Nucleus accumbens (tissue), 56 donors: Measurements from ENCODE around the gene YDJC.
"Not testable (repeated sequence)": the region's sequence is repeated elsewhere in the genome, so short reads cannot be mapped to it uniquely, and the experiment has no call there.

ENCODE experiments used
- DNase-seq, 56 donors: peaks; one replicate each; lab custom pipeline; 2025; lab: John Stamatoyannopoulos, UW

YDJC gene

DNA sequence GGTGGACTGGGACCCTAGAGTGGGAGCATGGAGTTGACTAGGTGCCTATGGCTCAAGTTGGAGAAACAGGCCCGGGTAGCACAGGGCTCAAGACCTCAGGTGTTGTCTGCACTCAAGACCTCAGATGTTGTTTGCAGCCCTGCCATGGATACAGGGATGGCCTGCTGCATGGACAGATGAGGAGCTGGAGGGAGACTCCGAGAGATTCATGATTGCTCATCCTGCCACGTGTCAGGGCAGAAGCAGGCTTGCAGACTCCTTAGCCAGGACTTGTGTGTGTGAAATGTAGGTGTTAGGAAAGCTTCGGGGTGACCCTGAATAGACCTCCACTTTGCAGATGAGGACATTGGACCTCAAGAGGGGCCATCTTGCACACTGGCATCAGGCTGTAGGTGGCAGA lies 3.7 kb upstream of the YDJC start:
- no peak for DNase-seq

DNA sequence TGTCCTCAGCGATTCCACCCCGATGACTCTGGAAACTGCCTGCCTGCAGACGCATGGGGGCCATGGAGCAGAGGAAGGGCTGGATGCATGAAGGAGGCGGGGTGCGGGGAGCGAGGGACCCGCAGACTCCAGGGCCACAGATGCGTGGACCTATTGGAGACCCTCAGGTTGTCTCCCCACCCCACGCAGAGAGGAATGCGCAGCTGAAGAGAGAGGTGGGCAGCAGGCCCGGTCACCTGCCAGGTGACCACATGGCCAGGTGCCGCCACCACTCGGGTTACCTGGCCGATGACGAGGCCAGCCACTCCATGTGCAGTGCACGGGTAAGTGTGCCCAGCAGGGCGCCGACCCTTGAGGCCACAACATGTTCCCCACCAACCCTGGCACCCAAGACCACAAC lies 3.1 kb upstream of the YDJC start:
- no peak for DNase-seq

DNA sequence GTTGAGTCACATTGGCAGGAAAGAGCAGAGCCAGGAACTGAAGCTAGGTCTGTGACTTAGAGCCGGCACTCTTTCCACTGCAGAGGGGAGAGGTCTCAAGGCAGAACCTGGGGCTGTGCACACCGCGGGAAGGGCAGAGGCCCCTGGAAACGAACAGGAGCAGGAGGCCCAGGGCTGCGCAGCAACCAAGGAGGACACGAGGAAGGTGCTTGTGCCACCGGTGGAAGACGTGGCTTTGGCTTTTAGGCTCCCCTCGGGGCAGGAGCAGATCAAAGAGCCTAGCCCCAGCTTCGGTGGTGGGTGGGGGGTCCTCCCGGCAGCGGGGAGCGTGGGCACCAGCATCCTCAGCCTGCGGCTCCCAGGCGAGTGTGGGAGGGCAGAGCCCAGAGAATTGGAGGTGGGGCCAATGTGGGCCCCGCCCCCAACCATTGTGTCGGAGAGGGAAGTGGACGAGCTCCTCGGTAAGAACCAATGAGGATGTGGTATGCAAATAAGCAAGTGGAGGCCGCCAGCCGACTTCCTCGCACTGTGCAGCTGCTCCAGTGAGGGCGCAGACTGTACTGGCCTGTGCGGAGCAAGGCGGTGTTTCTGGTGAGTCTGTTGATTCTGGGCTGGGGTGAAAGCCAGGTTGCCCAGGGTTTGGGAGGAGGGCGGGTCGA lies 2.5 kb upstream of the YDJC start, which contains the start of gene CCDC116:
TSS of gene CCDC116 (plus strand) at position 524 of the 659 bp plus-strand sequence. CDS start 422 bp downstream, outside the sequence.
- DNase-seq = peak in 2 of 56 donors; percentile 6 to 14

DNA sequence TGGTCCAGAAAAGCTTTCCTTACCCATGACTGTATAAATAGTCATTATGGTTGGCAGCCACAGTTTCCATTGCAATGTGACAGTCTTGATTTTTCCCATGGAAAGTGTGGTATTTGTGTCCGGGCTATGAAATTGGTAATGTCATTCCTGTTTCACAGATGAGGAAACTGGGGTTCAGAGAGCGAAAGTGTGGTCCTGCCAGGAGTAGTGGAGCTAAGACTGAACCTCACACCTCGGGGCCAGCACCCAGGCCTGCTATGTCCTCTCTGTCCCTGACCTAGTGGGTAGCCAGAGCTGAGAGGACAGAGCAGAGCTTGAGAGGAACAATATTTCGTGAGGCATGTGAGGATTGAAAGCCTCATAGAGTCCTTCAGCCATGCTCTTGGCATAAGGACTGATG lies 1.2 kb upstream of the YDJC start:
- DNase-seq = no peak

DNA sequence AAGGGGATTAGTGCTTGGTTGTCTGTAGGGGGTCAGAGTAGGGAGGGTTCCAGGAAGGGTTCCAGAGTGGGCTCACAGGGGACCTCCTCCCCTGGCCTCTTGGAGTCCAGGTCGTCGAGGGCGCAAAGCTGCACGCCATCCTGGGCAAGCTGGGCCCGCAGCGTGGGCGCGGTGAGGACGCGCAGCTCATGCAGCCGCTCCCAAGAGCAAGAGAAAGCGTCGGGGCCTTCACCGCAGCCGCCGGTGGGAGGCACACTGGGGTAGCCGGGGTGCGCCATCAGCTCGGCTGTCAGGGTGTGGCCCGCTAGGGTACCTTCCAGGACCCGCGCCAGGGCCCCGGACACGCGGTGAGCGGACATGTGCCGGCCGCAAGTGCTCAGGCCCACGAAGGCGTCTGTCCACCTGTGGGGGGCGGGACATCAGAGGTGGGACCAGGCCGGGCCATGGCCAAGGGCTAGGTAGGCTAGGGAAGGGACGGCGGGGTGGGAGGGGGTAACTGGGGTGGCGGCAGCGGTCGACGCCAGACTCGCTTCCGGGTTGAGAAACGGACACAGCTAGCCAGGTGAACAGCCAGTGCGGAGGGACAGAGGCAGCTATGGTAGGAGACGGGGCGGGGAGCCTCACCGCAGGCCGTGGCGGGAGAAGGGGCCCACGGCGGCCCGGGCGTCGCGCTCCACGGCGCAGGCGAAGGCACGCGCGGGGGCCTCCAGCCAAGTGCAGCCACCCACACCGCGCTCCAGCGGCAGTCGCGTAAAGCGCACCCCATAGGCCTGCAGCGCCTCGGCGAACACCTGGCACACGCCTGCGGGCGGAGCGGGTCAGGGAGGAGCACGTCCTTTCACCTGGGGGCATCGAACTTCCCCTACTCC lies 1.2 kb downstream of the YDJC start:
- peak in 2 of 56 donors; percentile 48 to 54 for DNase-seq

DNA sequence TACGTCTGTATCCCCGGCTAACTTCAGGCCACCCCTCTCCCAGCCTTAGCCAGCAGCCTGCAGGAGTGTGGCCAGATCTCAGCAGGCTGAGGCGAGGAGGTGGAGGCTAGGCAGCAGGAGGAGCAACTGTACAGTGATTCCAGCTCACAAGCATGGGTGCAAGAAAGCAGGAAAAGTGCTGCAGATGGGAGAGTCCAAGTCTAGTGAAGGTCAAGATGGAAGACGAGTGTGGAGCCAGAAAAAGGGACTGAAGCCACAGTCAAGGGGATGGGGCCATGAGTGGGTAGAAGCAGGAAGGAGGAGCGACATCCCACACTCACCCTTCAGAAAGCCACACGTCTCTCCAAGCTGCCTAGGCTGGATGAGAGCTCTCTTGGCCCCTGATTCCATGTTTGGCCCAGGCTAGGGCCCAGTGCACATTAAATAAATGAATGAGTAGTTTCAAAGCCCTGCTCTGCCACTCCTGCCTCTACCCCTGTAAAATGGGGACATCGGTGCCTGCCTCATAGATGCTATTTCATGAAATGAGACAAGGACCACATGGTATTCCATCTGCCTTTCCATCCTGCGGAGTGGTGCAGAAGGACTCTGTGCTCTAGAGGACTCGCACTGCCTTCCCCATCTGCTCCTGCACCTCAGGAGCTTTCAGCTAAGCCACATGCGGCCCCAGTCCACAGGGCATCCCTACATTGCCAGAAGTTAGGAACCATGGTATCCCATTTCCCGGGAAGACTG lies 2.9 kb downstream of the YDJC start:
- no peak for DNase-seq

DNA sequence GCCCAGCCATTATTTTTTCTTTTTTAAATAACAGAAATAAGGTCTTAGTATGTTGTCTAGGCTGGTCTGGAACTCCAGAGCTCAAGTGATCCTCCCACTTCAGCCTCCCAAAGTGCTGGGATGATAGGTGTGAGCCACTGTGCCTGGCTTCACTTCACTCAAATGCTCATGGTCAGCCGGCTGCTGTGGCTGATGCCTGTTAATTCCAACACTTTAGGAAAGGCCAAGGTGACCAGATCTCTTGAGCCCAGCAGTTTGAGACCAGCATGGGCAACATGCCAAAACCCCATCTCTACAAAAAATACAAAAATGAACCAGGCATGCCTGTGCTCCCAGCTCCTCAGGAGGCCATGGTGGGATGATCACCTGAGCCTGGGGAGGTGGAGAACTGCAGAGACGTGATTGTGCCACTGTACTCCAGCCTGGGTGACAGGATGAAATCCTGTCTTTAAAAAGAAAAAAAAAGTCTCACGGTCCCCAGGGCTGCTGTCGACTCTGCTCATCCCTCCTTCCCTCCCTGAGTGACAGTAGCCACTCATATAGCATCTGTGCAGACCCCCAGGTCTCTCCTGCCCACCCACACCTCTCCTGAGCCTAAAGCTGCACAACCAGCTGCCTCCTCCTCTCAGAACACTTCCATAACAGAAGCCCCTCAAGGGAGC lies 3.6 kb downstream of the YDJC start:
- DNase-seq = no peak

DNA sequence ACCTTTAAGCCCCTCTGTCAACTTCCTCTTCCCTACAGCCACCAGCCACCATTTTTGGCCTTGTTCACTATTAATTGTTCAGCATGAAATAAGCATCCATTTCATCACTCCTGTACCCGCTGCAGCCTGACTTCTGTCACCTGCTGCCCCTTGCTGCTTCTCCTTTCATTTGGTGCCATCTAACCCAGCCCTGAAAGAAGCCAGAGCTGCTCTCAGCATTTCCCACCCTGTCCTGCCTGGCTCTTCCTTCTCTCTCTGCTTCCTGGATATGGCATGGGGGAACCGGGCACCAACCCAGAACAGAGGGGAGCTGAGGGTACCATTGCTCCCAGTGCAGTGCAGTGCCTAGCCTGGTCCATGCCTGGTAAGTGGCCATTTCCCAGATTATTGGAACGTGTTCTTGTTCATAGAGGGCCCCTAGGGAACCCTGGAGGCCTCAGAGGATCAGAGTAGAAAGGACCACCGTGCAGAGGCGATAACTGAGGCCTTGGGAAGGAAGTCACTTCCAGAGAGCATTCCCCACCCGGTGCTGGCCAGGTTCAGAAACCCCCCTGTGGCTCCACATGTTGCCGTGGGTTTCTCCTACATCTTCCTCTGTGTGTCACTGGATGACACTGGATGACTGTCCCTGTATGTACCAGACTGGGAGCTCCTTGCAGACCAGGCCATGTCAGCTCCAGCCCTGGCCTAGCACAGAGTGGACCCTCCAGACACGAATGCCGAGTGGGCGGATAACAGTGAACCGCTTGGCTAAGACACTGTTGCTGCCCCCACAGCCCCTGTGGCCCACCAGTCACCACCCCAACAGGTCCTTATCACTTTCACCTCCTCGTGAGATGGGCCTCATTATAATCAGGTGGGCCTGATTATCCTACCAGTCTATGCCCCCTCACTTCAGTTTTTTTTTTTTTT lies 4.7 kb downstream of the YDJC start:
- no peak for DNase-seq

DNA sequence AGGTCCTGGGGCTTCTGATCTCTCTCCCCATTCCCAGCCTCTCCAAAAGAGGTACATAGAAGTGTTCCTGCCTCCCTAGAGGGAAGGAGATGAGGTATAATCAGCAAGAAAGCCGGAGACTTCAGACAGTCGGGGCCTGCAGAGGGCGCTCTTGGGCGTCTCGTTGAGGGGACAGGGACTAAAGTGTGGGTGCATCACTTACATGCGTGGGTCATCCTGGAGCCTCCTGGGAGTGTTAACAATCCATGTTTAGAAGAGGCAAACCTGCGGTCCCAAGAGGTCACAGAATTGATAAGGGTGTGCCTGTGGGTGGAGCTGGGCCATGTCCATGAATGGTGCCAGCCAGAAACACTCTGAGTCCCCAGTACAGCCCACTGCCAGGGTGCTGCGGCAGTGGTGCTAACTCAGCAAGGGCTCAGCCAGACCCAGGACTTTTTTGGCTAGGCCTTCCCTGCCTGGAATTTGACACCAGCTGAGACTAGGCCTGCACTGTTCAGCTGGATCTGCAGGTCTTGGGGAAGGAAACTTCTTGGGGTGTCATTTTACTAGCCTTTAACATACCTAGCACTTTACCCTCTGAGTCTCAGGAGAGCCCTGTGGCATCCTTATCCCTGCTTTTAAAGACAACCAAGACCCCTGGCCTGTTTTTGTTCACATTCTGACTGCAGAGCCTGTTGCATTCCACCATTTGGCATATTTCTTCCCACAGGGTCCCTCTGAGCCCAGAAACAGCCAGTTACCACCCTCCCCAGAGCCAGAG lies 5.5 kb downstream of the YDJC start:
- DNase-seq = peak in 7 of 56 donors; percentile 4 to 48 (median 9)

DNA sequence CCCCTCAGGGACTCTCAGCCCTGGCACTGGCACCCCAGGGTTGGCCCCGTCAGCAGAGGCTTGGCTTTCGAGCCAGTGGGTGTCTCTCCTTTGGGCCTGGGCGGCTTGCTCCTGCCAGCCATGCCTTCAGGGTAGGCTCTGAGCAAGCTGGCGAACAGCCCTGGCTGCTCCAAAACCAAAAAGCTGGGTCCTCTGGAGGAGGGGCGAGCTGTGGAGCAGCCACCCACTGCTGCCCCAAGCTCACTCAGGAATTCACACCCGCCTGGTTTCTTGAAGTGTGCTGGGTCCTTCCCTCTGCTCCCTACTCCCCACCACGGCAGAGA lies 6.2 kb downstream of the YDJC start:
- peak in 22 of 56 donors; percentile 9 to 52 (median 28) for DNase-seq

DNA sequence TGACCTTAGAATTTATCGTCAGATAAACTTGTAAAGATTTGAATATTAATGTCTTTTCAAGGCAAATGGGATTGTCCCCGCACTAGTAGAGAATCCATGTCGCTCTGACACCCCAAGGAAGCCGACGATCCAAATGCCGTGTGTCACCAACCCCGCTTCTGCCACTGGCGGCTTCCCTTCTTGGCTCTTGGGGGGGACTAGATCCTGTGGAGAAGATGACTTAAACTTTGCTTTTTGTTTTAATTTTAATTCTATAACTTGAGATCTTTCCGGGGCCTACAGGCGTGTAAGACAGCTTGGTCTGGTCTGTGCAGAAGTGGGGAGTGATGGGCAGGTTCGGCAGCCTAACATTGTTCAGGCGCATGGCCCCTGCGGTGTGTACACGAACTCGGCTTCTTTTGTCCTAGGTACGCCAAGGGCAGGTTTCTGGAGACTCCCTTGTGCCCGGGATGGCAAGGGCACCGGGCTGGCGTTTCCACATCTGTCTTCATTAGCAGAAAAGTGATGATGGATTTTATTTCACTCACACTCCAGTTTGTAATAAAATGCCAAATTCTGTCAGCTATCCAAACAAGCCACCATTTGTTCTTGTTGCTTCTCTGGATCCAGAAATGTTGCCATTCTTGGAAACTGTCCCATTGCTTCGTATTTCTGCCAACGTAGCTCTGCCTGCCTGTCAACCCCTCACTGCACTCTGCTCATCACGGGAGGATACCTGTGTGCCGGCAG lies 6.7 kb downstream of the YDJC start:
- DNase-seq = peak in 8 of 56 donors; percentile 10 to 60 (median 26)

DNA sequence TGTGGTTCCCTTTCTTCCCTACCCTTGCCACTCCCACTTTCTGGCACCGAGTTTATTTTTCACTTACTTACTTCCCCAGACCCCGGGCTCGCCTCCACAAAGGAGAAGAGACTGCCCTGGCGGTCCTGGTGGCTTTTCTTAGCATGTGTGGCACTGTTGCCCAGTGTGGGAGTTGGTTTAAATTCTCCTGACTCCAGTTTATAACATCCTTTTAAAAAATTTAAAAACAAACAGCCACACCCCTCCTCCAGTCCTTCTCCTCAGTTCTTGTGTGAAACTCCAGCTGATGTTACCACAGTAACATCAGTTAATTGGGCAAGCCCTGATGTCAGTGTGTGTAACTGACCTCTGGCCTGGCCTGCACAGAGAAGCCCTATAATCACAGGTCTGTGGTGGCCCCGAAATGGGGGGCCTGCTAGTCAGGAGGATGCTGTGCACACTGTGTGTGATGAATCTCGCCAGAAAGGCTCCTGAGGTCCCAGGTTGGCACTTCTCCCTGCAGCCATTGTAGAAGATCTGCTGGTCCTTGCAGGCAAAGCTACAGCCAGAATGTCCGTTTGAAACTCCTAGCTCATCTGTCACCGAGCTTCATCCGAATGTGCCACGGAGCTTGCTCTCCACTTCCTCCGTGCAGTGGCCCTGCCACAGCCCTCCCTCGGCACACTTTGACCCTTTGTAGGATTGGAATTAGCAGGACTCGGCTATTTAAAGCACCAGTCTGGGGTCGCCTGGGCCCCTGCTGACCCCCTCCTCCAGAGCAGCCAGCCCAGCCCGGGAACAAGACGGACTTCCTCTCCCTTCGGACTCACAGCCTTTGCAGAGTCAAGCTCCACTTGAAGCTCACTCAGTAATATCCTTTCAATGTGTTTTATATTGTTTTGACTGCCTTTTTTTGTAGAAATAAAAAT lies 7.6 kb downstream of the YDJC start:
- DNase-seq = peak in 3 of 56 donors; percentile 7 to 16 (median 11)

DNA sequence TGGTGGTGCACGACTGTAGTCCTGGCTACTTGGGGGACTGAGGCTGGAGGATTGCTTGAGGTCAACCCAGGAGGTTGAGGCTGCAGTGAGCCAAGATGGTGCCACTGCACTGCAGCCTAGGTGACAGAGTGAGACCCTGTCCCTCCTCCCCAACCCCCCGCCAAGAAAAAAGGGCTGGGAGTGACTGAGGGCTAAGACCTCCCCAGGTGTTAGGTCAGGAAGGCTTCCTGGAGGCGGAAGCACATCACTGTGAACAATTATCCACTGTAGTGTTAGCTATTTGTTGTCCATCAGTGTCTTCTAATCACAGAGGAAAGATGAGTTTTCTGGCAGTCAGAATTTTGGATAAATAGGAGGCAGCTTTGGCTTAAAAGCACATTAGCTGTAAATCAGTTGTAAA lies 8.8 kb downstream of the YDJC start:
- DNase-seq = no peak

DNA sequence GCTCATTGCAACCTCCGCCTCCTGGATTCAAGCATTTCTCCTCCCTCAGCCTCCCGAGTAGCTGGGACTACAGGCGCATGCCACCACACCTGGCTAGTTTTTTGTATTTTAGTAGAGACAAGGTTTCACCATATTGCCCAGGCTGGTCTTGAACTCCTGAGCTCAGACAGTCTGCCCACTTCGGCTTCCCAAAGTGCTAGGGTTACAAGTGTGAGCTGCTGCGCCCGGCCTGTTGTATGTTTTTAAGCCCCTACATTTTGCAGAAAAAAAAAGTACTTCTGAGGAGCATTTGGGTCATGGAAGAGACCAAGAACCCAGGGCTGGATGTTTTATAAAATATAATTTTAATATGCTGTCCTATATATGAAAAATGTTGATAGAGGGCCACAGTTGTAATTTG lies 12.5 kb downstream of the YDJC start:
- not testable (repeated sequence) for DNase-seq

DNA sequence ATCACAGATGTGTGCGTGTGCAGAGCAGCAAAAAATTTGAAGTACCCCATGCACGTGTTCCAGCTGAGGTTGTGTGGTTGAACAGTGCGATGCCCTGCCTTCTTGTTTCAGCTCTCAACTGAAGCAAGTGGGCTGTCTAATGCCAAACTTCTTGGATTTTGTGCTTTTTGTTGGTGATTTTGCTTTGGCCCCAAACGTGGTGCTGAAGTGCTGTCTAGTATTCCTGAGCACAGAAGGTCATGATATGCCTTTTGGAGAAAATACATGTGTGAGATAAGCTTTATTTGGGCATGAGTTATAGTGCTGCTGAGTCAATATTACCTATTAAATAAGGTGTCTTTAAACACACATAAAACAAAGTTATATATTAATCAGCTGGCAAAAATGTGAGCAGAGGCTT lies 14.1 kb downstream of the YDJC start:
- DNase-seq = no peak

DNA sequence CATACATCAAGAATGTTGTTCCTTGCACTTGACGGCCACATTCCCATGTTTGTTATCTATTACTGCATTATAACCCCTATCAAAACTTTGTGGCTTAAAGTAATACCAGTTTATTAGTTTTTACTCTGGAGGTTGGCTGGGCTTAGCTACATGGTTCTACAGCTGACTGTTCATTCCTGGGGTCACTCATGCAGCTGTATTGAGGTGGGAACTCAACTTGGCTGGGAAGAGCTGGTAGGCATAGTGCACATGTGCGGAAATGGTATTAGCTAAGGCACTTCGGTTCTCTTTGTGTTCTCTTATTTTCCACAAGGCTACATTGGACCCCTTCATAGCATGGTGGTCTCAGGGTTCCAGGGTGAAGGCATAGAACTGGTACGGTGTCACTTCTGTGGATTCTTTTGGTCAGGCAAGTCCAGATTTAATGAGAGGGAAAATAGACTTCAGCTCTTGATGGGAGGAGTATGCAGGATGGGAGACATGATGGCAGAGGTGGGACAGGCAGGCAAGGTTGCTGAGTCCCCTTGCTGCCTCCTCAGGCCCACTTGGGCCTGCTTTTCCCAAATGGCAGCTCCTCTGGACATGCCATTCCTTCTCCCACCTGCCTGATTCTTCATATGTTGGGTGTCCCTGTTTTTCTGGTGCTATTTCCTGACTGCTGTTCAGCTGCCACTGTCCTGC lies 16.1 kb downstream of the YDJC start:
- no peak for DNase-seq

DNA sequence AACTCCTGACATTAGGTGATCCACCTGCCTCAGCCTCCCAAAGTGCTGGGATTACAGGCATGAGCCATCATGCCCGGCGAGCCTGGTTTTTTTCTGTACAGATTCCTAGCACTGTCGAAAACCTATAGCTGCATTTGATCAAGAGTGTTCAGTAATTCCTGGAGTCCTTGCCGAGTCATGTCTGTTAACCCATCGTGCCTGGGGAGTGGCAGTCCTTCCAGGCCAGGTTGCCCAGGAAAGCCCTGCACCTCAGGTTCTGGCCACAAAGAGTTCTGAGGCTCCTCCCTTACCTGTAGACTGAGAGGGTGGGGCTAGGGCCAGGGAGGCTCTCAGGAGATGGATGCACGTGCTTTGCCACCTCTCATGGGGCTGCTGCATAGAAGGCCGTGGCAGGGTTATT lies 17.0 kb downstream of the YDJC start:
- no peak for DNase-seq
